ENCODE measurements around the gene CABP1. TPM values are rescaled to one million over a fixed set of nuclear protein-coding genes. Genes with fewer than 3 reads are reported as not detected.
A peak's percentile ranks its signal among the peaks of the same experiment; 100 is the strongest.
"Not testable (repeated sequence)": the region's sequence is repeated elsewhere in the genome, so short reads cannot be mapped to it uniquely, and the experiment has no call there.

CABP1 gene
- total and polyA plus RNA-seq, 2 experiments from 2014 or later, result not detected

GRCh38 chr12:120598674-120599463, 41.6 kb upstream of the CABP1 start:
- peak in 1 of 2 donors; percentile 32 for DNase-seq (ENCODE audit: low read depth in 1 of 2, low spot score in 1 of 2)
- H3K36me3 ChIP-seq, result no peaks in the 10 kb centered on the region
- H3K27me3 ChIP-seq, result no peaks in the 10 kb centered on the region
- TF ChIP-seq CTCF (IDR thresholded peaks at IDR 0.05; ENCODE audit: low read depth, low read length), result no peak
- H3K27ac ChIP-seq, result no peak overlapping the region
- no peaks in the 10 kb centered on the region for H3K4me1 ChIP-seq (ENCODE audit: low read depth)
- H3K9me3 ChIP-seq (ENCODE audit: low read depth), result no peaks in the 10 kb centered on the region
- no peak overlapping the region for H3K4me3 ChIP-seq

DNA sequence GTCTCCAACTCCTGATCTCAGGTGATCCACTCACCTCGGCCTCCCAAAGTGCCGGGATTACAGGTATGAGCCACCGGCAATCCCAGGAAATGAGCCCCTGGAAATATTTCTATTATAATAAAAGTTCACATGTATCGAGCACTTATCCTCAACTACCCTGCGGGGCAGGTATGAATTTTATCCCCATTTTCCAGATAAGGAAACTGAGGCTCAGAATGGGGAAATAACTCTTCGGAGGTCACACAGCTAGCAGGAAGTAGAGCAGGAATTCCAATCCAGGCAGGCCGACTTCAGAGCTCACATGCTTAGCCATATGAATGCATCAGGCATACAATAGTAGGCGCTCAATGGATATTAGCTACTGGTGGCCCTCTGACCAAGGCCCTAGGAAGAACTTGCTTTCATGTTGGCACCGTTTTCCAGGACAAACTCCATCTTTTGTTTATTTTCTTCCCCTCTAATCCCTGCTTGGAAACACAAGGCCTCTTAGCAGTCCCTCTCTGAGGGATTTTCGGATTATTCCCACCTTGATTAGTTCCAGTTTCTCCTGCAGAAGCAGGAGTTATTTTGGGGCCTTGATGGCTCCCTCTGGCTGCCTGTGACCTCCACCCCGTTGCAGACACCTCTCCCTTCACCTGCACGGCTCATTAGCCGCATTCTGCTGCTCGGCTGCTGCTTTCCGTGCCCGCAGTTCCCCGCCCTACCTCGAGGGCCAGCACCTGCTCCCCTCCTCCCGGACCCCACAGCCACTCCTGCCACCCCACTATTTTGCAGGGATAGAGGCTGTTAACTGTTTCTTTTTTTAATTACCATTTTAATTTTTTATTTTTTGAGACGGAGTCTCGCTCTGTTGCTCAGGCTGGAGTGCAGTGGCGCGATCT, 40.5 kb upstream of the CABP1 start:
- no peak for DNase-seq (ENCODE audit: low read depth in 1 of 2, low spot score in 1 of 2)
- no peak for TF ChIP-seq CTCF (IDR thresholded peaks at IDR 0.05; ENCODE audit: low read depth, low read length)

GRCh38 chr12:120602416-120602815, 38.0 kb upstream of the CABP1 start:
- H3K36me3 ChIP-seq; DNase-seq (ENCODE audit: low read depth in 1 of 2, low spot score in 1 of 2): not testable (repeated sequence)

More for the DNA sequence above, 40.5 kb upstream of the CABP1 start:
- no peaks in the 10 kb centered on the region for H3K36me3 ChIP-seq
- no peaks in the 10 kb centered on the region for H3K27me3 ChIP-seq
- H3K9me3 ChIP-seq (ENCODE audit: low read depth), result no peaks in the 10 kb centered on the region
- no peak overlapping the region for H3K4me3 ChIP-seq
- no peak overlapping the region for H3K27ac ChIP-seq
- no peaks in the 10 kb centered on the region for H3K4me1 ChIP-seq (ENCODE audit: low read depth)

DNA sequence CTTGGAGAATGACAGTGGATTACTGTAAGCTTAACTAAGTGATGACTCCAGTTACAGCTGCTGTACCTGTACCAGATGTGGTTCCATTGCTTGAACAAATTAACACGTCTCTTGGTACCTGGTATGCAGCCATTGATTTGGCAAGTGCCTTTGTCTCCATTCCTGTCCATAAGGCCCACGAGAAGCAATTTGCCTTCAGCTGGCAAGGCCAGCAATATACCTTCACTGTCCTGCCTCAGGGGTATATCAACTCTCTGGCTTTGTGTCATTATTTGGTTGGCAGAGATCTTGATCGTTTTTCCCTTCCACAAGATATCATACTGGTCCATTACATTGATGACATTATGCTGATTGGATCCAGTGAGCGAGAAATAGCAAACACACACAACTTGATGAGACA, 29.9 kb upstream of the CABP1 start:
- no peaks in the 10 kb centered on the region for H3K4me1 ChIP-seq (ENCODE audit: low read depth)
- H3K36me3 ChIP-seq, result no peaks in the 10 kb centered on the region
- no peak overlapping the region for H3K27ac ChIP-seq
- no peak overlapping the region for H3K4me3 ChIP-seq
- TF ChIP-seq CTCF (IDR thresholded peaks at IDR 0.05; ENCODE audit: low read depth, low read length), result no peak
- no peaks in the 10 kb centered on the region for H3K9me3 ChIP-seq (ENCODE audit: low read depth)
- no peak for DNase-seq (ENCODE audit: low read depth in 1 of 2, low spot score in 1 of 2)
- peaks cover 5% of the 10 kb centered on the region for H3K27me3 ChIP-seq

More at GRCh38 chr12:120602416-120602815, 38.0 kb upstream of the CABP1 start:
- not testable (repeated sequence) for H3K4me1 ChIP-seq (ENCODE audit: low read depth); H3K9me3 ChIP-seq (ENCODE audit: low read depth); H3K27ac ChIP-seq; H3K4me3 ChIP-seq; H3K27me3 ChIP-seq

DNA sequence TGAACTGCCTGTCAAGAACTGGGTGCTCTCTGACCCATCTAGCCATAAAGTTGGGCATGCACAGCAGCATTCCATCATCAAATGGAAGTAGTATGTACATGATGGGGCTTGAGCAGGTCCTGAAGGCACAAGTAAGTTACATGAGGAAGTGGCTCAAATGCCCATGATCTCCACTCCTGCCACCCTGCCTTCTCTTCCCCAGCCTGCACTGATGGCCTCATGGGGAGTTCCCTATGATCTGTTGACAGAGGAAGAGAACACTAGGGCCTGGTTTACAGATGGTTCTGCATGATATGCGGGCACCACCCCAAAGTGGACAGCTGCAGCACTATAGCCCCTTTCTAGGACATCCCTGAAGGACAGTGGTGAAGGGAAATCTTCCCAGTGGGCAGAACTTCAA, 28.9 kb upstream of the CABP1 start:
- H3K4me1 ChIP-seq (ENCODE audit: low read depth); H3K36me3 ChIP-seq; H3K9me3 ChIP-seq (ENCODE audit: low read depth); DNase-seq (ENCODE audit: low read depth in 1 of 2, low spot score in 1 of 2); H3K27ac ChIP-seq; H3K27me3 ChIP-seq; H3K4me3 ChIP-seq: not testable (repeated sequence)

- no peaks in the 10 kb centered on the region for H3K4me1 ChIP-seq (ENCODE audit: low read depth)
- H3K27ac ChIP-seq, result no peak overlapping the region
- H3K27me3 ChIP-seq, result peaks cover 8% of the 10 kb centered on the region
- DNase-seq (ENCODE audit: low read depth in 1 of 2, low spot score in 1 of 2), result no peak
- H3K4me3 ChIP-seq, result no peak overlapping the region
- no peak for TF ChIP-seq CTCF (IDR thresholded peaks at IDR 0.05; ENCODE audit: low read depth, low read length)
- H3K36me3 ChIP-seq, result no peaks in the 10 kb centered on the region
- H3K9me3 ChIP-seq (ENCODE audit: low read depth), result no peaks in the 10 kb centered on the region
Measured at GRCh38 chr12:120614848-120615247, 25.6 kb upstream of the CABP1 start.

- not testable (repeated sequence) for H3K4me3 ChIP-seq; H3K36me3 ChIP-seq; H3K27ac ChIP-seq; H3K4me1 ChIP-seq (ENCODE audit: low read depth); DNase-seq (ENCODE audit: low read depth in 1 of 2, low spot score in 1 of 2); H3K9me3 ChIP-seq (ENCODE audit: low read depth); H3K27me3 ChIP-seq
Measured at GRCh38 chr12:120617193-120617592, 23.2 kb upstream of the CABP1 start.

GRCh38 chr12:120617767-120618166, 22.7 kb upstream of the CABP1 start:
- H3K4me3 ChIP-seq; H3K4me1 ChIP-seq (ENCODE audit: low read depth); H3K36me3 ChIP-seq; H3K27ac ChIP-seq; H3K27me3 ChIP-seq; H3K9me3 ChIP-seq (ENCODE audit: low read depth); DNase-seq (ENCODE audit: low read depth in 1 of 2, low spot score in 1 of 2): not testable (repeated sequence)
